Urinary bladder (tissue), 4 donors: ENCODE results near the gene RBM47. TPM values are rescaled to one million over a fixed set of nuclear protein-coding genes. Genes with fewer than 3 reads are reported as not detected.
"Not testable (repeated sequence)": the region's sequence is repeated elsewhere in the genome, so short reads cannot be mapped to it uniquely, and the experiment has no call there.

ENCODE experiments used
- DNase-seq: peaks from one replicate; pipeline ENCODE4 v3.0.0-alpha.2; 2015; ENCODE audit errors: extremely low spot score
- H3K27ac ChIP-seq: one replicate; pipeline ENCODE4 v1.5.1; 2013; ENCODE audit warnings: low read depth, mild to moderate bottlenecking, moderate library complexity
- H3K36me3 ChIP-seq: one replicate; pipeline ENCODE4 v1.6.1; 2013; ENCODE audit warnings: mild to moderate bottlenecking, moderate library complexity; ENCODE audit not compliant: insufficient read depth
- H3K4me1 ChIP-seq: one replicate; pipeline ENCODE4 v1.6.1; 2013; ENCODE audit warnings: mild to moderate bottlenecking, moderate library complexity; ENCODE audit not compliant: insufficient read depth
- H3K4me3 ChIP-seq: one replicate; pipeline ENCODE4 v1.5.1; 2013; ENCODE audit warnings: low read depth, low read length
- WGBS: extraction: QIAGEN DNeasy Blood & Tissue Kit; methylation state at CpG from one replicate; pipeline ENCODE4 v1.1.7; 2013; 5-methylcytosine and 5-hydroxymethylcytosine counted together
- polyA plus RNA-seq: library from polyadenylated mRNA; stranded (reverse); fragments of 200-250 nt; gene quantifications from one replicate; pipeline ENCODE4 v1.2.3, GENCODE V29; 2013
- total RNA-seq: library from RNA; depleted of rRNA; stranded (reverse); fragments of >200 nt; gene quantifications from one replicate; pipeline ENCODE4 v1.2.3, GENCODE V29; 2014
- donor health status: healthy with polysubstance abuse.
- donor health status: healthy.

The RBM47 gene
- total and polyA plus RNA-seq, 2 donors, result 7.6 to 18.6 TPM

DNA sequence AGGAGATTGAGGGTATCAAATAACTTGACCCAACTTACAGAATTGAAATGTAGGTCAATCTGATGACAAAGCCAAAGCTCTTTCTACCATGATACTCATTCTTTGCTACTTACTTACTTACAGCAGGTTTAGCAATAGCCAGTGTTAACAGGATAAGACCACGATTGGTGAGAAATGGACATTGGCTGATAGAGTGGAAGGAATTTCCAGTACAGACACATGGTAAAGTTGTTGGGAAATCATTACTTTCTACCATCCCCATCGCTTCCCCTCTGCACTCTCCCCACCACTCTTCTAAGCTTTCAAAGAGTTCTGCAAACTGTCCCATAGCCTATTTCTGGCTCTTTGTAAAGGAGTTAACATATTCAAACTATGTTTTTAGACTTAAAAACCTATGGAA lies 174.8 kb downstream of the RBM47 start:
- 93% methylated on average over 2 of the region's 2 CpGs for WGBS

DNA sequence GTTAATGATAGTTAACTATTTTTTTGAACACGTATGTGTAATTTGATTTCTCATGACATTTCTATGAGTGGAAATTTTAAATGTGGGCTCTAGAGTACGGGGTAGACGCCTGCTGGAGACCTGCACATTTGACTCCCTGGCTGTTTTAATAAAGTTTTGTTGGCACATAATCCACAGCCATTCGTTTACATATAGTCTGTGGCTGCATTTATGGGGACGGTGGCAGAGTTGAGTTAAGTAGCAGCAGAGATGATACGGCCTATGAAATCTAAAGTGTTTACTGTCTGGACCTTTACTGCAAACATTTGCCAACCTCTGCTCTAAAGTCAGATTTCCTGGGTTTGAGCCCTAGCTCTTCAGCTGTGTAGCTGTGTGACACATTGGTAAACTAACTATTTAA lies 175.8 kb downstream of the RBM47 start:
- Histone ChIP-seq H3K4me3 (no peak overlapping the region), H3K4me1 (peaks cover 1% of the 10 kb centered on the region), H3K36me3 (no peaks in the 10 kb centered on the region), H3K27ac (no peak overlapping the region)
- no peak for DNase-seq
- WGBS, result 82% methylated on average over 6 of the region's 6 CpGs

More for the DNA sequence above, 174.8 kb downstream of the RBM47 start:
- Histone ChIP-seq H3K4me1 (peaks cover 1% of the 10 kb centered on the region), H3K27ac (no peak overlapping the region), H3K36me3 (no peaks in the 10 kb centered on the region), H3K4me3 (no peak overlapping the region)
- no peak for DNase-seq

DNA sequence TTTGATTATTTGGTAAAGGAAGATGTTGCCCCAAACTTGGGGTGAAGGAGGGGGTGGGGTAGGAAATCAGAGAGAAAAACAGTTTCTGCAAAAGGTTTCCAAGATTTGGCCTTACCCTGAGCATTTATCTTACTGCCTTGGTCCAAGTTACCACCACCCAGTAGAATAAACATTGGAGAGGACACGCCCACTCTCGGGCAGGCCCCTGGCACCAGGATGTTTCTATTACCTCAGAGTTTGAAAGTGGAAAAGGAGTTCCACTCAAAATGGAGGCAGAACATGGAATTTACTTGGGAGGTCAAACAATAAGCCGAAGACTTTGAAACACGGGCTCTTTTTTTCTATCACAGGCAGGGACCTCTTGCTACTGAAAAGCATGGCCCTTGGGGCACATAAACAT lies 180.8 kb downstream of the RBM47 start:
- 83% methylated on average over 4 of the region's 4 CpGs for WGBS
- H3K4me3 ChIP-seq, result no peak overlapping the region
- H3K4me1 ChIP-seq, result peaks cover 1% of the 10 kb centered on the region
- DNase-seq, result no peak
- H3K36me3 ChIP-seq, result no peaks in the 10 kb centered on the region
- no peak overlapping the region for H3K27ac ChIP-seq

DNA sequence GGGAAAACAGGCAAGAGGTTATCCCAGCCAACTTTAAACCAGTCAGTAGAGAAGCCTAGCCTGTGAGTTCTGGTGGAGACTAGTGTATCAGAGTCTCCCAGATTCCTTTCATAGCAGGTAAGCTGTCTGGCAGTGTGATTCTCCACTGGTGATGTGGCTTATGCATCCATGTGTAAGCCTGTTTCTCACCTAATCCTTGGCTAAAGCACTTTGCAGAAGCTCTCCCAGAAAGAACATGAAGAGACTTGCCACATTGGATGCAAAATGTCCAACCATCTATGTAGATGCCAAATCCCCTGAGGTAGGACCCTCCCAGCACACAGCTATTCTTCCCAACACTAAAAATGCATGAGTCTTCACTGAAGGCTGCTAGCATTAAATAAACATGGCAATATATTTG lies 182.8 kb downstream of the RBM47 start:
- DNase-seq, result no peak
- Histone ChIP-seq H3K27ac (no peak overlapping the region), H3K4me3 (no peak overlapping the region), H3K4me1 (no peaks in the 10 kb centered on the region), H3K36me3 (no peaks in the 10 kb centered on the region)

DNA sequence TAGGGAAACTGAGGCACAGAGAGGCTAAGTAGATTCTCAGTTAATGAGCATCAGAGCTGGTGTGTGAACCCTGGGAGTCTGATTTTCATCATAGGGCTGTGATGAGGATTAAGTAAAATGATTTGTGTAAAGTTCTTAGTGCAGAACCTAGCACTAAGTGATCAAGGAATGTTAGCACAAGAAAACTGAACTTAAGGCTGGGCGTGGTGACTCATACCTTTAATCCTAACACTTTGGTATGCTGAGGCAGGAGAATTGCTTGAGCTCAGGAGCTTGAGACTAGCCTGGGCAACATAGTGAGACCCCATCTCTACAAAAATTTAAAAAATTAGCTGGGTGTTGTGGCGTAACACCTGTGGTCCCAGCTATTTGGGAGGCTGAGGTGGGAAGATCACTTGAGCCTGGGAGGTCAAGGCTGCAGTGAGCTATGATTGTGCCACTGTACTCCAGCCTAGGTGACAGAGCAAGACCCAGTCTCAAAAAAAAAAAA lies 183.4 kb downstream of the RBM47 start:
- H3K27ac ChIP-seq, DNase-seq, H3K36me3 ChIP-seq, H3K4me3 ChIP-seq, H3K4me1 ChIP-seq: not testable (repeated sequence)
- 94% methylated on average over 2 of the region's 2 CpGs for WGBS

DNA sequence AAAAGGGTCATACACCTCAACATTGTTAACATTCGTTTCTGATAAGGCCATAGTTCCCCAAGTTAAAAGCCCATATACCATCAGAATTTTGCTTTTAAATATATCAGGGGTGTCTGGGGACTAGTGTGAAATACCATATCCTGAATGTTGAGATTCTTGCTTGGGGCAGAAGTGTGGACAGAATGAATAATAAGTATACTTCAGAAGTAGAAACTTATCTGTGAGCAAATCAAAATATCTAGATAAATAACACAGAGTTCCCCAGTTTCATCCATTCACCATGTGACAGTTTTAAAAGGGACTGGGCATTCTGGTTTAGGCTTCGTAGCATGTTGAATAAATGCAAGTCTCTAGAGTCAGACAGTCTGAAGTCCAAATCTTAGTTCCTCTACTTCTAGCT lies 184.0 kb downstream of the RBM47 start:
- no peaks in the 10 kb centered on the region for H3K36me3 ChIP-seq
- no peaks in the 10 kb centered on the region for H3K4me1 ChIP-seq
- H3K27ac ChIP-seq, result no peak overlapping the region
- DNase-seq, result no peak
- 50% methylated on average over 2 of the region's 2 CpGs for WGBS
- no peak overlapping the region for H3K4me3 ChIP-seq

DNA sequence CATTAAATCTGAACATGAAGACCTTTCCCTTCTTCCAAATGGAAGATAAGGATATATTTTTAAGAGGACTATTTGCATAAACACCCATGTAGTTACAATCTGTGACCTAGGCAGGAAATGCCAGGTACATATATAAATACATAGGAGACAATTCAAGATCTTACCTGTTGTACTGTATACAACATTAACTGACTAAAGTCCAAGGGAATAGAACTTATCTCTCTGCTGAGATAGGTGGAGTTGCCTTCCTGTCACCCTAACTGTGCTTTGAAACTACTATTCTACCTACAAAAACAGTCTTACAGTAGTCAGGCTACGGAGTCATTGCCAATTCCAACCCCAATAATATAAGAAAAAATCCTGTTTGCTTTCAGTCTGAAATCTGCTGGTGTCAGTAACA lies 188.2 kb downstream of the RBM47 start:
- DNase-seq, result no peak
- Histone ChIP-seq H3K27ac (no peak overlapping the region), H3K4me1 (no peaks in the 10 kb centered on the region), H3K4me3 (no peak overlapping the region), H3K36me3 (no peaks in the 10 kb centered on the region)
- WGBS, result 84% methylated on average over 1 of the region's 1 CpG

DNA sequence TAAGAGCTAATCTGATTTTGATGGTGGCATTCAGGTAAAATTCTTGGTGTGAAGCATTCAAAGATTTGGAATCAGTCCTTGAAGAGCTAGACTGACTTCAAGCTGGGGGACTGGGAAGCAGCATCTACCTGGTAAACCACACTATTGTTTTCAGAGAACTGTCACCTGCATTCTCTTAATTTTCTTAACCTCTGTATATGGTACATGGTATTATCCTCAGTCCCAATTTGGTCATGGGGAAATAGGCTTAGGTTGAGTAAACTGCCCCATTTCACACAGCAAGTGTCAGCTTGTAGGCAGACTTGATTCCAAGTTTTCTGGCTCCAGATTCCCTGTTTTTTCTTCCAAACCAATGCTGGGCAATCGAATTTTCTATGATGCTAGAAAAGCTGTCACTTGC lies 190.1 kb downstream of the RBM47 start:
- no peak overlapping the region for H3K27ac ChIP-seq
- no peaks in the 10 kb centered on the region for H3K4me1 ChIP-seq
- no peak overlapping the region for H3K4me3 ChIP-seq
- WGBS, result 73% methylated on average over 1 of the region's 1 CpG
- DNase-seq, result no peak
- H3K36me3 ChIP-seq, result no peaks in the 10 kb centered on the region

DNA sequence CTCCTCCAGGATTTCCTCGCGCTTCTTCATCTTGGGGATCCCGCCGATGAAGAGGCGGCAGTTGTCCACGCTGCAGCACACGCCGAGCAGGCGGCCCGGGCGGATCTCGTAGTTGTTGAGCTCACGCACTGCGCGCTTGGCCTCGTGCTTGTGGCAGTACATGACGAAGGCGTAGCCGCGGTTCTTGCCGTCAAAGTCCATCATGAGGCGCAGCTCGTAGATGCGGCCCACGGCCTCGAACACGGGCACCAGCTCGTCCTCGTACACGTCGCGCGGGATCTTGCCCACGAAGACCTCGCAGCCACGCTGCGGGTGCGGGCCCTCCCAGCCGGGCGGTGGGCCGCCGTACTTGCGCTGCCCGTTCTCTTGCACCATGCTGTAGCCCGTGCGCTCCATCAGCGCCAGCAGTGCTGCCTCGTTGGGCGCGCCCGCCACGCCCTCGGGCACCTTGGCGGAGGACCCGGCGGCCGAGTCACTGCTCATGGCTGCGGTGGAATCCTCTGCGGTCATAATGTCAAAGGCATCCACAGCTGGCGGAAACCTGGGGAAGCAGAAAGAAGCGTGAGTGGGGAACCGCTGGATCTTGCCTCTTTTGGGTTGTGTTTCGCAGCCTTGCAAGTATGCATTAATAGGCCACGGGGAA lies 191.2 kb downstream of the RBM47 start:
- DNase-seq, result no peak
- Histone ChIP-seq H3K27ac (no peak overlapping the region), H3K4me1 (no peaks in the 10 kb centered on the region), H3K4me3 (no peak overlapping the region), H3K36me3 (no peaks in the 10 kb centered on the region)
- WGBS, result 96% methylated on average over 64 of the region's 64 CpGs

DNA sequence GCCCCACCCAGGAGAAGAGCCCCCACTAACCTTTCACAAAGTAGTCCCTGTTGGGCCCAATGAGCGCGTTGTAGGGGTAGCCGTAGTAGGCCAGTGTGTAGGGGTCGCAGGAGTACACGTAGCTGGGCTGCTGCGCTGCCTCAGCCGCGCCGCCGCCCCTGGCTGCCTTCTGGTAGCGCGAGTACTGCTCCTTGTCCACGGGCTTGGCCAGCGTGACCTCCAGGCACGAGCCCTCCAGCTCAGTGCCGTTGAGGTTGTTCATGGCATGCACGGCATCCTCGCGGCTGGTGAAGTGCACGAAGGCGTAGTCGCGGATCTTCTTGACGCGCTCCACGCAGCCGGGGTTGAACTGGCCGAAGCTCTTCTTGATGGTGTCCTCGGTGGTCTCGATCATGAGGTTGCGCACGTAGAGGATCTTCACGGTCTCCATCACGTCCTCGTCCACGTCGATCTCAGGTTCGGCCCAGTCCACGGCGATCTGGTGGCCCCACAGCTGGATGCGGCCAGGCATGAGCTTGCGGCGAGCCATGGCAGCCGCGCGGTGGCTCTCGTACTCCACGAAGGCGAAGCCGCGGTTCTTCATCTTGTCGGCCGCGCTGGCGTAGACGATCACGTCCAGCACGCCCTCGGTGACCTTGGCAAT lies 191.8 kb downstream of the RBM47 start:
- H3K36me3 ChIP-seq, result no peaks in the 10 kb centered on the region
- WGBS, result 98% methylated on average over 59 of the region's 59 CpGs
- DNase-seq, result no peak
- no peak overlapping the region for H3K4me3 ChIP-seq
- no peaks in the 10 kb centered on the region for H3K4me1 ChIP-seq
- no peak overlapping the region for H3K27ac ChIP-seq

DNA sequence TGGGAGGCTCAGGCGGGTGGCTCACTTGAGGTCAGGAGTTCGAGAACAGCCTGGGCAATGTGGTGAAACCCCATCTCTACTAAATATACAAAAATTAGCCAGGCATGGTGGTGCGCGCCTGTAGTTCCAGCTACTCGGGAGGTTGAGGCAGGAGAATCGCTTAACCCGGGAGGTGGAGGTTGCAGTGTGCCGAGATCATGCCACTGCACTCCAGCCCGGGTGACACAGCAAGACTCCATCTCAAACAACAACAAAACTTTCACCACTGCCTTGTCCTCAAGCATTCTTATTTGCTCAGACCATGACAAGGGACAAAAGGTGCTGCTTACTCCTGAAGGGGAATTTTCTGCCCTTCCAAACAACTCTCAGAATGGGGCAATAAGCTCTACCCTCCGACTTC lies 194.4 kb downstream of the RBM47 start:
- H3K27ac ChIP-seq, DNase-seq, H3K4me1 ChIP-seq, H3K36me3 ChIP-seq, H3K4me3 ChIP-seq: not testable (repeated sequence)
- WGBS, result 90% methylated on average over 10 of the region's 10 CpGs

DNA sequence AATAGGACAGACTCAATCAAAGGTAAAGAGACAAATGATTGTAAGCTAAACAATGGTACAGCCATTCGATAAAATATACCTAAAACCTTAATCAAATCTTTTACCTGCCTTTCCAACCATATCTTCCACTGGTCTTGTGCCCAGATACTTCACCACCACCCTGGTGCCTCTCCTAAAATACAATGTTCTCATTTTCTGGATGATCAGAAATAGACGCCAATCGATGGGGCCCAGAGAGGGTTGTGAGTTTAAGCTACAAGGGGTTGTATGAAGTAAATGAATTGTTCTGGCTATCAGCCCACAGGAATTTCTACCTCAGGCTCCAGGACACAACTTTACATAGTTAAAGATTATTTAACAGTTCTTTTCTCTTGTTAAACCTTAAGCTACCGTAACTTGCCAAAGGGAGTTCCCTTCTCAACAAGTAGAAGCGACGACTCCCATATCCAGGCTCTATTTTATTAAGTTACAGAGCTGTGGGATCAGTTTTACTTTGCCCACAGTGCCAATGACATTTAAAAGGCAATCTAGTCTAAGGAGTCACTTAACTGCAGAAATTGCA lies 195.5 kb downstream of the RBM47 start:
- Histone ChIP-seq H3K27ac (no peak overlapping the region), H3K4me3 (no peak overlapping the region), H3K36me3 (no peaks in the 10 kb centered on the region), H3K4me1 (no peaks in the 10 kb centered on the region)
- WGBS, result 86% methylated on average over 6 of the region's 6 CpGs
- DNase-seq, result no peak

DNA sequence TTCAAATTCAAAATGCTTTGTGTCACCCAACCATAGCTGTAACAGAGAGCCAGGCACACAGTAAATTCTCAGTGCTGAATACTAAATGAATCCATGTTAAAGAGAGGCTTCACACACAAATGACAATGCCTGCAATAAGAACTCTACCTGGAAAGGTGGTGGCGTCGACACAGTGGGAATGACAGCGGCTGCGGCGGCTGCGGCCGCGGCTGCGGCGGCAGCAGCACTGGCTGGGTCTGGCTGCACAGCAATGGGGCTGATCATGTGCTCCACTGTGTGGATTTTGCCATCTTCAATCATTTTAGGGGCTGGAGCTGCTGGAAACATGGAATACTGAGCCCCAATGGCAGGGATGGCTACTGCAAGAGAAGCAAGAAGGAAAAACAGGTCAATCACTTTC lies 197.2 kb downstream of the RBM47 start:
- Histone ChIP-seq H3K27ac (no peak overlapping the region), H3K36me3 (no peaks in the 10 kb centered on the region), H3K4me3 (no peak overlapping the region), H3K4me1 (no peaks in the 10 kb centered on the region)
- WGBS, result 96% methylated on average over 10 of the region's 10 CpGs
- DNase-seq, result no peak

DNA sequence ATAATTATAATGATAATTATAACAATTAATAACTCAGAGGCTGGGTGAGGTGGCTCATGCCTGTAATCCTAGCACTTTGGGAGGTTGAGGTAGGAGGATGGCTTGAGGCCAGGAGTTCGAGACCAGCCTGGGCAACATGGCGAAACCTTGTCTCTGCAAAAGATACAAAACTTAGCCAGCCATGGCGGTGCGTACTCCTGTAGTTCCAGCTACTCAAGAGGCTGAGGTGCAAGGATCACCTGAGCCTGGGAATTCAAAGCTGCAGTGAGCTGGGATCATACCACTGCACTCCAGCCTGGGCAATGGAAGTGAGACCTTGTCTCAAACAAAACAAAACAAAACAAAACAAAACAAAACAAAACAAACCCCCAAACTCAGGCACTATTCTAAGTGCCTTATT lies 201.8 kb downstream of the RBM47 start:
- H3K4me3 ChIP-seq, H3K27ac ChIP-seq, DNase-seq, H3K36me3 ChIP-seq, H3K4me1 ChIP-seq: not testable (repeated sequence)
- 94% methylated on average over 4 of the region's 4 CpGs for WGBS
